ENCODE measurements around the gene KCNC2.

- TF ChIP-seq CTCF (IDR thresholded peaks at IDR 0.05; ENCODE audit: low read depth, low read length, poor library complexity, severe bottlenecking) (no peak), EZH2phosphoT487 (IDR thresholded peaks at IDR 0.05; ENCODE audit: borderline replicate concordance, low read length) (no peak)
Measured at GRCh38 chr12:75000120-75000519, 209.5 kb downstream of the KCNC2 start.
